GM12892 (cell line): ENCODE measurements around the gene AGBL3.
"Not testable (repeated sequence)": the region's sequence is repeated elsewhere in the genome, so short reads cannot be mapped to it uniquely, and the experiment has no call there.

ENCODE experiments used
- POLR2AphosphoS5 ChIP-seq: IDR thresholded peaks from 2 replicates; pipeline ENCODE4 v1.6.1; 2011; ENCODE audit warnings: low read depth, low read length, control low read depth
- TAF1 ChIP-seq: IDR thresholded peaks from 2 replicates; pipeline ENCODE4 v1.6.1; 2011; ENCODE audit warnings: low read depth, mild to moderate bottlenecking, control low read depth, low read length, borderline replicate concordance

- not testable (repeated sequence) for TF ChIP-seq POLR2AphosphoS5, TAF1
These were observed 187.6 kb downstream of the AGBL3 start for GRCh38 chr7:135173916-135174315.
